Esophagus muscularis mucosa (tissue), 4 donors: ENCODE measurements around the gene CCBE1.

ENCODE experiments used
- EP300 ChIP-seq: sonication (generic); formaldehyde crosslinking; IDR thresholded peaks from one replicate; pipeline ENCODE4 v1.6.1; 2017; ENCODE audit warnings: antibody characterized with exemption
- POLR2A ChIP-seq: fragments of 450-650 bp; IDR thresholded peaks from one replicate; pipeline ENCODE4 v1.6.1; 2017; ENCODE audit warnings: antibody characterized with exemption, moderate library complexity, mild to moderate bottlenecking, low read depth
- POLR2AphosphoS5 ChIP-seq, 2 donors: sonication (generic); formaldehyde crosslinking; IDR thresholded peaks; one replicate each; pipeline ENCODE4 v1.6.1; 2017; ENCODE audit warnings: antibody characterized with exemption in 2 of 2
- TF ChIP-seq, protein P1 (sequence below), 3 experiments: fragments of 200-600 bp in 2 of 3; fragments of 450-650 bp in 1 of 3; sonication (generic) in 2 of 3; IDR thresholded peaks; one replicate each; pipeline ENCODE4 v1.5.1; 2017 to 2019; ENCODE audit warnings: antibody characterized with exemption in 3 of 3, mild to moderate bottlenecking in 2 of 3, moderate library complexity in 1 of 3

DNA sequence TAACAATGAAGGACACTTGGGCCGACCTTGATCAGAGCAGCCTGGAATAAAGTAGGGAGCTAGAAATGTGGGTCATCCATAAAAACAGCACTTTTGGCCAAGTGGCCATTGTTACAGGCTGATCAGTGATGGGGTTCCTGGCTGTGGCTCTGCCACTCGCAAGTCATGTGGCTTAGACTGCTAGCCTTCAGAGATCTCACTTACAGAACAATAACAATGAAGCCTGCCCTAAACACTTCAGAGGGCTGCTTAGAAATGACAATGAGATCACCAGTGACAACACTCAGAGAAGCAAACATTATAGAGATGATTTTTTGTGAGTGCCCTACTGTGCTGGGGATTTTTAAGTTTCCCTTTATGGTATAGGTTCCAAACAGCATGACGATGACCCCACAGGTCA is 230.2 kb downstream of the CCBE1 start:
- TF ChIP-seq, protein P1, sequence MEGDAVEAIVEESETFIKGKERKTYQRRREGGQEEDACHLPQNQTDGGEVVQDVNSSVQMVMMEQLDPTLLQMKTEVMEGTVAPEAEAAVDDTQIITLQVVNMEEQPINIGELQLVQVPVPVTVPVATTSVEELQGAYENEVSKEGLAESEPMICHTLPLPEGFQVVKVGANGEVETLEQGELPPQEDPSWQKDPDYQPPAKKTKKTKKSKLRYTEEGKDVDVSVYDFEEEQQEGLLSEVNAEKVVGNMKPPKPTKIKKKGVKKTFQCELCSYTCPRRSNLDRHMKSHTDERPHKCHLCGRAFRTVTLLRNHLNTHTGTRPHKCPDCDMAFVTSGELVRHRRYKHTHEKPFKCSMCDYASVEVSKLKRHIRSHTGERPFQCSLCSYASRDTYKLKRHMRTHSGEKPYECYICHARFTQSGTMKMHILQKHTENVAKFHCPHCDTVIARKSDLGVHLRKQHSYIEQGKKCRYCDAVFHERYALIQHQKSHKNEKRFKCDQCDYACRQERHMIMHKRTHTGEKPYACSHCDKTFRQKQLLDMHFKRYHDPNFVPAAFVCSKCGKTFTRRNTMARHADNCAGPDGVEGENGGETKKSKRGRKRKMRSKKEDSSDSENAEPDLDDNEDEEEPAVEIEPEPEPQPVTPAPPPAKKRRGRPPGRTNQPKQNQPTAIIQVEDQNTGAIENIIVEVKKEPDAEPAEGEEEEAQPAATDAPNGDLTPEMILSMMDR (IDR thresholded peaks at IDR 0.05) = no peak
- TF ChIP-seq POLR2AphosphoS5 (IDR thresholded peaks at IDR 0.05) (no peak), POLR2A (no peak), EP300 (no peak)
